ENCODE data around the gene RSPRY1.

The RSPRY1 gene

GRCh38 chr16:57152096-57153093 lies 33.7 kb upstream of the RSPRY1 start:
- DNase-seq, result no peak

GRCh38 chr16:57153841-57154240 lies 32.3 kb upstream of the RSPRY1 start:
- no peak for DNase-seq

- DNase-seq, result no peak
Observed at GRCh38 chr16:57155702-57156350, 30.3 kb upstream of the RSPRY1 start.

- no peak for DNase-seq
Observed at GRCh38 chr16:57156351-57156703, 29.8 kb upstream of the RSPRY1 start.

GRCh38 chr16:57157533-57157932 lies 28.6 kb upstream of the RSPRY1 start:
- DNase-seq, result no peak

GRCh38 chr16:57159447-57159846 lies 26.7 kb upstream of the RSPRY1 start:
- DNase-seq, result no peak

GRCh38 chr16:57163842-57164241 lies 22.3 kb upstream of the RSPRY1 start:
- no peak for DNase-seq

GRCh38 chr16:57165483-57165882 lies 20.6 kb upstream of the RSPRY1 start:
- DNase-seq, result no peak

GRCh38 chr16:57165938-57166337 lies 20.2 kb upstream of the RSPRY1 start:
- DNase-seq, result no peak

GRCh38 chr16:57166451-57166850 lies 19.7 kb upstream of the RSPRY1 start:
- no peak for DNase-seq

- peak in 1 of 2 experiments; percentile 16 for DNase-seq
Observed at GRCh38 chr16:57166951-57167350, 19.2 kb upstream of the RSPRY1 start.

- DNase-seq, result no peak
Observed at GRCh38 chr16:57167538-57167937, 18.6 kb upstream of the RSPRY1 start.

GRCh38 chr16:57167953-57168352 lies 18.2 kb upstream of the RSPRY1 start:
- peak; percentile 64 to 76 for DNase-seq

GRCh38 chr16:57169327-57169726 lies 16.8 kb upstream of the RSPRY1 start:
- DNase-seq, result no peak

GRCh38 chr16:57172721-57173290 lies 13.3 kb upstream of the RSPRY1 start:
- no peak for DNase-seq

GRCh38 chr16:57175896-57176295 lies 10.2 kb upstream of the RSPRY1 start:
- DNase-seq, result no peak

GRCh38 chr16:57178196-57178595 lies 7.9 kb upstream of the RSPRY1 start:
- no peak for DNase-seq

- no peak for DNase-seq
Observed at GRCh38 chr16:57178793-57179212, 7.3 kb upstream of the RSPRY1 start.

- DNase-seq, result no peak
Observed at GRCh38 chr16:57179215-57179828, 6.8 kb upstream of the RSPRY1 start.

GRCh38 chr16:57184113-57184512 lies 2.0 kb upstream of the RSPRY1 start:
- no peak for DNase-seq

- no peak for DNase-seq
Observed at GRCh38 chr16:57184887-57185445, 1.2 kb upstream of the RSPRY1 start.

GRCh38 chr16:57185446-57185944 lies 634 bp upstream of the RSPRY1 start:
- peak in 1 of 2 experiments; percentile 36 for DNase-seq
